ENCODE measurements around the gene TRPM8.
A peak's percentile ranks its signal among the peaks of the same experiment; 100 is the strongest.

TRPM8 gene

GRCh38 chr2:233953087-233953801 is 36.1 kb downstream of the TRPM8 start:
- DNase-seq (ENCODE audit: low read depth in 1 of 2, low spot score in 1 of 2): no peak
- Histone ChIP-seq H3K27me3 (ENCODE audit: insufficient read depth, poor library complexity, severe bottlenecking) (peaks cover 2% of the 10 kb centered on the region), H3K4me3 (replicated peaks; ENCODE audit: insufficient read depth, low read length) (no peak overlapping the region), H3K27ac (replicated peaks) (no peak overlapping the region)
- TF ChIP-seq POLR2AphosphoS5 (IDR thresholded peaks at IDR 0.05; ENCODE audit: low read depth): no peak
- TF ChIP-seq CTCF (IDR thresholded peaks at IDR 0.05; ENCODE audit: insufficient read depth, low read length): no peak
- TF ChIP-seq REST (IDR thresholded peaks at IDR 0.05; ENCODE audit: insufficient replicate concordance, low read depth): no peak
- TF ChIP-seq GABPA (IDR thresholded peaks at IDR 0.05; ENCODE audit: low read depth): no peak
- no peak for TF ChIP-seq SPI1 (IDR thresholded peaks at IDR 0.05; ENCODE audit: borderline replicate concordance, low read depth)

- DNase-seq (ENCODE audit: low read depth in 1 of 2, low spot score in 1 of 2): no peak
- Histone ChIP-seq H3K4me3 (replicated peaks; ENCODE audit: insufficient read depth, low read length) (no peak overlapping the region), H3K27ac (replicated peaks) (no peak overlapping the region), H3K27me3 (ENCODE audit: insufficient read depth, poor library complexity, severe bottlenecking) (no peaks in the 10 kb centered on the region)
- TF ChIP-seq GABPA (IDR thresholded peaks at IDR 0.05; ENCODE audit: low read depth): no peak
- TF ChIP-seq CTCF (IDR thresholded peaks at IDR 0.05; ENCODE audit: insufficient read depth, low read length): no peak
- no peak for TF ChIP-seq SPI1 (IDR thresholded peaks at IDR 0.05; ENCODE audit: borderline replicate concordance, low read depth)
- no peak for TF ChIP-seq POLR2AphosphoS5 (IDR thresholded peaks at IDR 0.05; ENCODE audit: low read depth)
- no peak for TF ChIP-seq REST (IDR thresholded peaks at IDR 0.05; ENCODE audit: insufficient replicate concordance, low read depth)
Measured at GRCh38 chr2:233960203-233960602, 43.0 kb downstream of the TRPM8 start.

- DNase-seq (ENCODE audit: low read depth in 1 of 2, low spot score in 1 of 2): no peak
Measured at GRCh38 chr2:233961905-233962304, 44.7 kb downstream of the TRPM8 start.

GRCh38 chr2:233964581-233964980 is 47.4 kb downstream of the TRPM8 start:
- no peaks in the 10 kb centered on the region for H3K27me3 ChIP-seq (ENCODE audit: insufficient read depth, poor library complexity, severe bottlenecking)
- DNase-seq (ENCODE audit: low read depth in 1 of 2, low spot score in 1 of 2): no peak
- TF ChIP-seq GABPA (IDR thresholded peaks at IDR 0.05; ENCODE audit: low read depth) (no peak), SPI1 (IDR thresholded peaks at IDR 0.05; ENCODE audit: borderline replicate concordance, low read depth) (no peak), CTCF (IDR thresholded peaks at IDR 0.05; ENCODE audit: insufficient read depth, low read length) (no peak), POLR2AphosphoS5 (IDR thresholded peaks at IDR 0.05; ENCODE audit: low read depth) (no peak), REST (IDR thresholded peaks at IDR 0.05; ENCODE audit: insufficient replicate concordance, low read depth) (no peak)
- no peak overlapping the region for H3K27ac ChIP-seq (replicated peaks)
- H3K4me3 ChIP-seq (replicated peaks; ENCODE audit: insufficient read depth, low read length): no peak overlapping the region

More at GRCh38 chr2:233961905-233962304, 44.7 kb downstream of the TRPM8 start:
- Histone ChIP-seq H3K27me3 (ENCODE audit: insufficient read depth, poor library complexity, severe bottlenecking) (no peaks in the 10 kb centered on the region), H3K4me3 (replicated peaks; ENCODE audit: insufficient read depth, low read length) (no peak overlapping the region), H3K27ac (replicated peaks) (no peak overlapping the region)
- TF ChIP-seq SPI1 (IDR thresholded peaks at IDR 0.05; ENCODE audit: borderline replicate concordance, low read depth) (peak; percentile 50; the same call in 1 of the 2 replicates), GABPA (IDR thresholded peaks at IDR 0.05; ENCODE audit: low read depth) (no peak)

Data from HL-60 (cell line).